ENCODE measurements around the gene RFX7.
A peak's percentile ranks its signal among the peaks of the same experiment; 100 is the strongest.
"Not testable (repeated sequence)": the region's sequence is repeated elsewhere in the genome, so short reads cannot be mapped to it uniquely, and the experiment has no call there.

Gene RFX7

DNA sequence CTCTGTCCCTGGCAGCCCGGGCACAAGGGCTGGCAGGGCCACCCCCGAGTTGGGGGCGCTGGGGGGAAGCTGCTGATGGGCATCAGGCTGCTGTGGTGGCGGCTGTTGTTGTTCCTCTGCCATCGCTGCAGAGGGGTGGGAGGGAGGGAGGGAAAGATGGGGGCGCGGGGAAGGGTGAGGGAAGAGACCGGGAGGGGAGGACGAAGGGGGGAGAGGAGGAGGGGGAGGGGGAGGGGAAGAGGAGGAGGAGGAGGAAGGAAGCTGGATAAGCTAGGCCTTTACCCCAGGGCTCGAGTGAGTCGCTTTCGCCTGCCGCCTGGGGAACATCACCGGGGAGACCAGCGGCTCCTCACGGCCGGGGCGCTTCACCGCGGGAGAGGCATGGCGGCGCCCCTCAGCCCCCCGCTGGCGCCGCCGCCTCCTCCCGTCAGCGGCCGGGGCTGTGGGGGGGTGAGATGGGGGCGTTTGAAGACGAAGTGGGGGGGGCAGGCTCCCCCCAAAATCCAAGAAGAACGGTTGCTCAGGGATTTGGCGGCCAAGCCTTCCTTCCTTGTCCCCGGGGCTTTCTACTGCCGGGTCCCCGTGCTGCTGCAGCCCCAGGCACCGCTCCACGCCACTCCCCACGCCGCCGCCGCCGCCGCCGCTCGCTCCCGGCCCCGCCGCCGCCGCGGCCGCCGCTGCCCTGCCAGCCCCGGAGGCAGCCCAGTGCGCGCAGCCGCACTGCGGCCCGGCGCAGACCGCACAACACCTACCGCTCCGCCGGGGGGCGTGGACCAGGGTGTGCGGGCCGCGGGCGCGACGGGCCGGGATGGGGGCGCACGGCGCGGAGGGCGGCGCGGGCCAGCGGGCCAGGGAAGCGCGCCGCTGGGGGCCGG is at the start of gene RFX7:
TSS of gene RFX7 (minus strand) at position 717 of the 875 bp plus-strand sequence. CDS start at position 123, 594 bp downstream.
- DNase-seq, result peak; percentile 87

DNA sequence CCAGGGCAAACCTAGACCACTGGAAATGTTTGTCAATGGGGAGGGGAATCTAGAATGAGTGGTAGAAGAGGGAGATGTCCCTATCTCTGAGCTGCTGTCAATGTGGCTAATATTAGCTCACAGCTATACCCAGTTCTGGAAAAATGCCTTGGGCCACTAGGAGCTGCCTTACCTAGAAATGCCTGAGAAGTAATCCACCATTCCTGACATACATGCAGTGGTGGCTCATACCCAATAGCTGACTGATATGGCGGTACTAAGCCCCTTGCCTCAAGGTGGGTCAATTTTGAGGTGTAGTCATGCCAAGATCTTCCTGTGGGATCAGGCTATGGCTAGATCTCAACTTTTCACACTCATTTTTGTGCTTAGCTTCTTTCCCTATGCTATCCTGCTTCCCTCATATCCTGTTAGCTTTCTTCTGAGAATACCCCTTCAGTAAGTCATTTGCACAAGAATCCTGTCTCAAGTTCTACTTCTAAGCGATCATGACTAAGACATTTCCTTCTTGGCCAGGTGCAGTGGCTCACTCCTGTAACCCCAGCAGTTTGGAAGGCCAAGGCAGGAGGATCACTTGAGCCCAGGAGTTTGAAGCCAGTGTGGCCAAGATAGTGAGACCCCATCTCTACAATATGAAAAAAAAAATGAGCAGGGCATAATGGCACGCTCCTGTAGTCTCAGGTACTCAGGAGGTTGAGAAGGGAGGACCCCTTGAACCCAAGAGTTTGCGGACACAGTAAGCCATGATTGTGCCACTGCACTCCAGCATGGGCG is 49.1 kb upstream of the RFX7 start:
- no peak for DNase-seq

DNA sequence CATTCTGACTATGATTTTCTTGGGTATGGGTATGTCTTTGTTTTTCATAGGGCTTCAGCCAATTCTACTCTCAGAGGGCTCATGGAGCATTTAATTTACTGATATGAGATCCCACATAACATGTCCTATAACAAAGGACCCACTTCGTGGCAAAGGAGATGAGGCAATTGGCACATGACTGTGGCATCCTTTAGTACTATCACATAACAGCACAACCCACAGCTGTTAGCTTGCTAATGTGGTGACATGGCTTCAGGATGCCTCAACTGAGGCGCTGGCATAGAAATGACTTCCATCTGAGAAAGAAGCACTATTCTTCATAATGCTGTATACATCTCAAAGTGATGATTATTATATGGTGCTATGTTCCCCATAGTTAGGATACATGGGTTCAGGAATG is 48.1 kb upstream of the RFX7 start:
- DNase-seq, result no peak

DNA sequence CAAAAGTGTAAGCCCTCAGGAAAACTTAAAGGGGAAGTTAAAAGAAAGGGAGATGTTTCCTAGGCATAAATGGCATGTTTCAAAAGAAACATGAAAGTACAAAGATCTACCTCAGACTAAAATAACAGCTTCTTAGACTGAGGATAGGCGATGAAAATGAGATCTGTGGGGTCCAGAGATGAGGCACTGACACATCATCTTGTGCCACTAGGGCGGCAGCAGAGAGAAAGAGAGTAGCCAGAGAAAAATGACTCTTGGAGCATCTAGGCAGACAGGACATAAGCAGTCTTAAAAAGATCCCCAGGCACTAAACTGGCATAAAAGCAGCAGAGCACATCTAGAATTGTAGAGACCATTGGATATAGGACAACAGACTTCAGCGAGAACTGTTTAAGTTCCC is 42.5 kb upstream of the RFX7 start:
- DNase-seq, result no peak

DNA sequence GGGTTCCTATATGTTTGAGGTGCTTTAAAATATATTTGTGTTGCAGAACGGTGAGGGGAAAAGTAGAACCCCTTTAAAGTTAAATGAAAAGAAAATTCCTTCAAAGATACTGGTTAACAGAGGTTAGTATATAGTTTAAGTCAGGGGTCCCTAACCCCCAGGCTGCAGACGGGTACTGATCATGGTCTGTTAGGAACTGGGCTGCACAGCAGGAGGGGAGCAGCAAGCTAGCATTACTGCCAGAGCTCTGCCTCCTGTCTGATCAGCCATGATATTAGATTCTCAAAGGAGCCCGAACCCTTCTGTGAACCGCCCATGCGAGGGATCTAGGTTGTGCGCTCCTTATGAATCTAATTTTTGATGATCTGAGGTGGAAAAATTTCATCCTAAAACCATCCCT is 37.5 kb upstream of the RFX7 start:
- DNase-seq, result no peak

DNA sequence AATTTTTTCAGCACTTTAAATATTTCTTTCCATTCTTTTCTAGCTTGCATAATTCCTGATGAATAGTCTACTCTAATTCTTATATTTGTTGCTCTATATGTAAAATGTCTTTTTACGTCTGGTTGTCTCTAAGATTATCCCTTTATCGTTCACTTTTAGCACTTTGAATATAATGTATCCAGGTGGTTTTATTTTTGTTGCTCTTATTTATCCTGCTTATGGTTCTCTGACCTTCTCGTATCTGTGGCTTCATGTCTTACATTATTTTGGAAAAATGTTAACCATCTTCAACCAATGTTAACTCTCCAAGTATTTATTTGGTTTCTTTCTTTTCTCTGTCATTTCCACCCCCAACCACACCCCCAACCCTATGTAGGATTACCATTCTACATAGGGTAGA is 30.0 kb upstream of the RFX7 start:
- DNase-seq, result no peak

DNA sequence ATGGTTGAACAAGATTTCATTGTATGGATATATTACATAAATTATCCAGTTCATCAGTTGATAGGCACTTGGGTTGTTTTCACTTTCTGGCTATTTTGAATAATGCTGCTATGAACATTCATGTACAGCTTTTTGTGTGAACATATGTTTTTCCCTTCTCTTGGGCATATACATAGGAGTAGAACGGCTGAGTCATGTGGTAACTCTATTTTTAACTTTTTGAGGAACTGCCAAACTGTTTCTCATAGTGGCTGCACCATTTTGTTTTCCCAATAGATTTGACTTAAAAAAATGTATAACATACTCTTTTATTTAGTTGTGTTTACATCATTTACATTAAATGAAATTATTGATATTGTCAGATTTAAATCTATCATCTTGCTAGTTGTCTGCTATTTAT is 28.8 kb upstream of the RFX7 start:
- no peak for DNase-seq

DNA sequence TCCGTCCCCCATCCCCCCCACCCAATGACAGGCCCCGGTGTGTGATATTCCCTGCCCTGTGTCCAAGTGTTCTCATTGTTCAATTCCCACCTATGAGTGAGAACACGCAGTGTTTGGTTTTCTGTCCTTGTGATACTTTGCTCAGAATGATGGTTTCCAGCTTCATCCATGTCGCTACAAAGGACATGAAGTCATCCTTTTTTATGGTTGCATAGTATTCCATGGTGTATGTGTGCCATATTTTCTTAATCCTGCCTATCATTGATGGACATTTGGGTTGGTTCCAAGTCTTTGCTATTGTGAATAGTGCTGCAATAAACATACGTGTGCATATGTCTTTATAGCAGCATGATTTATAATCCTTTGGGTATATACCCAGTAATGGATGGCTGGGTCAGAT is 22.8 kb upstream of the RFX7 start:
- DNase-seq, result not testable (repeated sequence)

DNA sequence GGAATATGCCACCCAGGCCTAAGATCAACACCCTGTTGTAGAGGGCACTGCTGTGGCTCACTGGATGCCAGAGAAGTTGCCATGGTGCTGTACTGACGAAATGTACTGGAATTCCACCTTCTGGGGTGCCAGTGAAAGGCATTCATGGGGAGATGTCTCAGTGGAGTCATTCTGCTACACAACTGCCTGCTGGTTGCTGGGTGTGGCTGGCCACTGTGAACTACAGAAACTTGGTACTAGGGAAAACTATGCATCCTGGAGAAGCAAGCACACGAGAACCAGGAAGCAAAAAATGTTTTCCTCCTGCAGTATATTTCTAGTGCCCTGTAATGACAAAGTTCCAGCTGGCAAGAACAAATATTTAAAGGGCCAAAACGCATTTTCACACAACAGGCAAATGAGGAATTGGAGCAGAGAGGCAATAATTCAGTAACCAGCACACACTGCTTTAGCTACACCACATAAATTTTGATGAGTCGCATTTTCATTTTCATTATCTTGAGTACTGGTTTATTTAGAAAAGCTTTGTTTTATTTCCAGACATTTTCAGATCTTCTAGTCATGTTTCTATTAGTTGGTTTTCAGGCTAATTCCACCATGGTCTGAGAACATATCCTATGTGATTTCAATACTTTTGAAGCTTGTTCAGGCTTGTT is 18.3 kb upstream of the RFX7 start:
- no peak for DNase-seq

DNA sequence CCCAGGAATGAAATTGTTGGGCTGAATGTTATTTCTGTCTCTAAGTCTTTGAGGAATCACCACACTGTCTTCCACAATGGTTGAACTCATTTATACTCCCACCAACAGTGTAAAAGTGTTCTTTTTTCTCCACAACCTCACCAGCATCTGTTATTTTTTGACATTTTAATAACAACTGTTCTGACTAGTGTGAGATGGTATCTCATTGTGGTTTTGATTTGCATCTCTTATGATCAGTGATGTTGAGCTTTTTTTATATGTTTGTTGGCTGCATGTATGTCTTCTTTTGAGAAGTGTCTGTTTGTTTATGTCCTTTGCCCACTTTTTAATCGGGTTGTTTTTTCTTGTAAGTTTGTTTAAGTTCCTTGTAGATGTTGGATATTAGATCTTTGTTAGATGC is 13.6 kb upstream of the RFX7 start:
- not testable (repeated sequence) for DNase-seq

DNA sequence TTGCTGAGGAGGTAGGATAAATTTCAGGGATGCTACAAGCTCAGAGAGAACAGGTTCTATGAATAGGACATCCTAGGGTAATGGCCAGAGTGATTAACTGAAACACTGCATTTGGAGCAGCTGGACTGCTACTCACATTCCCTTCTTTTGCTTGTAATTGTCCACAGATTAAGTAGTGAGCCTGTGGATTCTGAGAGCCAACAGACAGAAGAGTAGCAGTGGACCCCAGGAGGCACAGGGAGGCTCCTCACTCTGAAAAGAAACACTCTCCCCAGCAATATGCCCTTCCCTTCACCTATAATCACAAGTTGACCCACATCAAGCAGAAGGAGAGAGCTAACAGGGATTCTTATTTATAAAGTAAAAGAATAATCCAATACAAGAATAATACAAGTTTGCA is 10.6 kb upstream of the RFX7 start:
- no peak for DNase-seq

DNA sequence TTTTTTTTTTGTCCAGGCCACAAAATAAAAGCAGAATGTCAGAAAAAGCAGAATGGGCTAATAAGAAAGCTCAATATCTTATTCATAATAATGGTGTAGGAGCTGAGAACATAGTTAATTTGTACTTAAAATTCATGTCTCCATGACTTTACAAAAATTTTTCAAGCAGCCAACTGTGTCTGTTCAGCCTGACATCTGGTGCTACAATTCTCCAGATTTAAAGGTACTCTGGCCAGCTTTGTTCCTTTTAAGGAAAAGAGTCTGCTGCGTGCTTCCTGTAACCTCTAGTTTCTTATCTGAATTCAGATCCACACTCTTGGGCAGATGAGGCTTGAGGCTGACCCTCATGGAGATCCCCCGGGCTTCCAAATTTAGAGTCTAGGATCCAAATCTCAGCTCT is 8.7 kb upstream of the RFX7 start:
- no peak for DNase-seq

DNA sequence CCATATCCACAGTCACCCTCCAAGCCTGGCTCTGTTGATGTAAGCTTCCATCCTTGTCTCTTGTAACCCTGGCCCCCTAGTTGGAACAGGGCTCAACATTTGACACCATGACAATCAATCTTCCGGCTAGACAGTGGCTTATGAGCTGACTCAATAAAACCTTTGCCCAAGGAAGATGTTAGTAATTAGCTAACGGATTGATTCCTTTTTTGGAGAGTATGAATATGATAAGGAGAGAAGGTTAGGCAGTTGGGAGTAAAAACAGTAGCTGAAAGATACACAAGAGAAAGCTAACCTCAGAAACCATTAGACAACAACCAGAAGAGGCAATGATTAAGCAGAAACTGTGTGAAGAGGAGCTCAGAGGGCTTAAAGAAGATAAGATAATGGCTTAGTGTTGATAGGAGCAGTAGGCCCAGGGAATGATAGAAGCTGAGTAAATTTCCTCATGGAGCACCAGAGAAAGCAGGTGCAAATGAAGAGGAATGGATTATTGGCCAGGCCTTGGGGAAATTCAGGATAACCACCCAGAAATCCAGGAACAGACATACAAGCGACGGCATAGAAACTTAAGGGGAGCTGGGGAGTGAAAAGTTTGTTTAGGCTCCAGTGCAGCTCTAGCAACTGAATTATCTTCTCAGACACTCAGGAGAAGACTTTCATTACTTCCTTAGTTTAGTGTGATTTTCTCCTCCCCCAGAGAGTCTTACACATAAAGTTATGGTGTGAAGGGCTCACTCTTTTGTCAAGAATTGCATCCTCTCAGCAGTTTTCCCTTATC is 7.8 kb upstream of the RFX7 start:
- no peak for DNase-seq

DNA sequence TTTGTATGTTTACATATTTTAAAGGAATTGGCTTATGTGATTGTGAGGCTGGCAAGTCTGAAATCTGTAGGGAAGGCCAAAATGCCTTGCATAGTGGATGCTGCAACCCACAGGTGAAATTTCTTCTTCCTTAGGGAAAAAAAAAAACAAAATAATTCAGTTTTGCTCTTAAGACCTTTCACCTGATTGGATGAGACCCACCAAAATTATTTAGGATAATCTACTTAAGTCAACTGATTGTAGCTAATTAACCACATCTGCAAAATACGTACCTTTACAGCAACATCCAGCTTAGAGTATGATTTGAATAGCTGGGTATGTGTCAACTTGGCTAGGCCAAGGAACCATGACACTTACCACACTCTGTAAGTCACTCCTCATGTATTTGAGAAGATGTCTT is 6.9 kb upstream of the RFX7 start:
- DNase-seq, result no peak

DNA sequence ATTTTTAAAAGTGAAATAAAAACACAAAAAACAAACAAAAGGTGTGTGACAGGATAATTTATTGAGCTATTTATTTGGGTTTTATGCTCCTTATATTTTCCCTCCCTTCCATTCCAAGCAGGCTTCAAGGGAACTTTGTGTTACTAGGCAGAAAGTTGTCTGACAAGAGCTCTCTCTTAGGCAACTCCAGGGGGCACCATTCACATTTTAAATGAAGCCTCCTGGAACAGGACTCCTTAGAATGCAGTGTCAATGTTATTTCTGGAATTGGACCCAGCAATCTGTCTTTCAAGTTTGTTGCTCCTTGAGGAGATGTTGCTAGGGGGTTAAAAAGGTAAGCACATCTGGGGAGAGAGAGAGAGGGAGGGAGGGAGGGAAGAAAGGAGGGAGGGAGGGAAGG is 5.4 kb upstream of the RFX7 start:
- DNase-seq, result no peak

DNA sequence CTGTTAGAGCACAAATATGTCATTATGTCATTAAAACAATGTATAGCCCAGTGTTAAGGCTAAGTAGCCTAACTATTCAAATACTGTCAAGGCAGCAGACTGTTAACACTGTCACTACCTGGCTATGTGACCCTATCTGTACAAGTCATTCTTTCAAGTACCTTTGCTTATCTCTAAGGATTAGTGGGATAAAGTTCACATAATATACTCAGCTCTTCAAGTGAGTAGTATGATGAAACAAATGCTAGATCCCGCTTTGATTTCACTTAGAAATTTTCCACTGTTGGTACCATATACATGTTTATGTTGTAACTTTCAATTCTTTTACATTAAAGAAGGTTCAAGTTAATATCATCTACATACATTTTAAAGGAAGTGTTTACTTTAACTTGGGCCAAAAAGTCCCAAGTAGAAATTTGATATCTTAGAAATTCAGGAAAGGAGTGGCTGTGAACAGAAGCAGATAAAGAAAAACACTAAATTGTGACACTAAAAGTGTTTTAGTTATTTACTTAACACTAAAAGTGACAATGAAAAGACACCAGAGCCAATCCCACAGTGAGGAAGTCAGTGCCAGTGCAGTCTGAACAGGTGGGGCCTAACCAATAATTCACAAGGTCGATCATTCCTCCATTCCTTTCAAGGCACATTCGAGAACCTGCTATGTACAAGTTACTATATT is 4.8 kb upstream of the RFX7 start:
- DNase-seq, result no peak

DNA sequence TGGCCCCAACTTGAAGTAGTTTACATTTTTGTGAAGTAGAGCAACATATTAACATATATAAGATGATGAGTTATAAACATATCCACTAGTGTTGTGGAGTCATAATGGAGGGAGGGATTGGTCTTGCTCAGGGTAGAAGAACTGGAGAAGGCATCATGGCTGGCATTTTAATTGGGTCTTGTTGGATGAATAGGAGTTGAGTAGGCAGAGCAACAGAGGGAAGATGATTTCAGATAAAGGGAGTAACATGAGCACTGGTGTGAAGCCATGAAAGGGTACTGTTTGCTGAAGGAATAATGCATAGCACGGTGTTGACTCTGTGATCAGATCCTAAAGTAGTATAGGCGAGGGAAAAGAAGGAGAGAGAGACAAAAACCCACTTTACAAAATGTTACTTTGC is 3.6 kb upstream of the RFX7 start:
- no peak for DNase-seq

DNA sequence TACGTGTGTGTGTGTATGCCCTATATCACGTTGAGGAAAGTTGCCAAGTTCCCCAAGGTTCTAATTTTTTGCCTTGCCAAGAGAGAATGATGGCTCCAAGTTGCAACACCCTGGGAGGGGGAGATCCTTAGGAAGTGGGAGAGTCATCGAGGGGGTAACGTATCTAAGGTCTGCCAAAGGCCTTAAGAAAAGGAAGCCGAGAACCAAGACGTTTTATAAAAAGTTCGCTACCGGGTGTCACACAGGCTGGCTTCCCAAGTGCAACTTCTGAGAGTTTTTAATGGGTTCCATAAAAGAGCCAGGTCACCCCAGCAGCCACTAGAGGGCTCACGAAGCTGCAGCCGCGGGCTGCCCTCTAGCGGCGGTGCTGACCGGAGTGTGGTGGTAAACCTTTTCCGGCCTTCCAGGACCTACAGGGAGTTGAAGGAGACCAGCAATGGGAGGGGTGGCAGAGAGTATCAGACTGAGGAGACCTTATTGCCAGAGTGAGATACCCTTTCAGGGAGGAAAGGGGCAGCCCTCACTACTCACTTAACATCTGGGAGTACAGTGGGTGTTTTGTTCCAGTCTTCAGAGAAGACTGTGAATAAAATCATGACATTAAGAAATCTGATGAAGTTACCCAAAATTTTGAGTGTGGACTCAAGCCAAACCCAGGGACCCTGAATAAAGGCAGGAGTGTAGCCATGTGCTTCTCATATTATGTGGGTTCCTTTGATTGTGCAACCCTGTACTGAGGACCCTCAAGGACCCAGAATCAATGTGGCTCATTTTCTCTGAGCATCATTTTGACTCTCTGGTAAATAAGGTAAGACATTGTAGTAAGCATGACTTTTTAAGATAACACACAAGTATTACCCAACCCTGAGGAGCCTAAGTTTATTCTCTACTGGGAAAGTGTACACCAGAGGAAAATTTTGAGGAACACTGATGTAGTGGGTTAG is 2.5 kb upstream of the RFX7 start:
- peak; percentile 83 for DNase-seq

DNA sequence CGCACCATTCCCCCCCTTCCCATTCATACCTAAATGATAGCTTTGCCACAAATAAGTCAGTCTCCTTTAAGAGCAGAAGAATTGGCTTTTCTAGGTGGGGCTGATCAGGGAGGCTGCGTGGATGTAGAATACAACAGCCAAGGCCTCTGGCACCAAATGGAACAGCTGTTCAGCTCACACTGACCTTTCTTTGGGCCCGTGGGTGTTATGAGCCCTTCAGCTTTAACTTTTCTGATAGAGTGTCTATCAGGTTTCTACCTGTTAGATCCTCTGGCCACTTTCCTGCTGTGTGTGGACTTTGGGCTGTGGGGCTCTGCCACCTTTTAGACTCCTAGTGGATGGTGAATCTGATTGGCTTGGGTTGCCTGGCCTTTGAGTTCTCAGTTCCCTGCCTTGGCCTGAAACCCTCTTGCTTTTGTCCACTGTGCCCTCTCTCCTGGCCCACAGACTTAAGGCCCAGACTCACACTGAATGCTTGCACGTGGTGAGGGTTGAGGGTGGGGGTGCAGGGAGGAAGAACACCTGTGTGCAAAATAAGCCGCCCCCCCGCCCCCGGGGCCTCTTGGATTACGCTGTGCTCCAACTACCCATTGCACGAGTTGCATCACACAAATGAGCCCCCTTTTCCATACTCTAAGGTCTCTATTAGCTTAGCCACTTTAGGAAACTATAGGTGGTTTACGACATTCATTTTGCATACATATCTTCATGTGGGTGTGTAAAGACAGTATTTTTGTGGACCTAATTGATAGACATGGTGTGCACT is 1.3 kb upstream of the RFX7 start:
- DNase-seq, result peak; percentile 33
